Measurements from ENCODE around the gene SEC23B.

GRCh38 chr20:18543216-18543615, 35.5 kb downstream of the SEC23B start:
- no peak for TF ChIP-seq CTCF (IDR thresholded peaks at IDR 0.05; ENCODE audit: borderline replicate concordance, extremely low read depth, low read length, poor library complexity, severe bottlenecking)
- TF ChIP-seq EZH2 (IDR thresholded peaks at IDR 0.05; ENCODE audit: borderline replicate concordance, low read depth, low read length, severe bottlenecking) = no peak

Measured in DND-41 (cell line).